Neural progenitor cell (in vitro differentiated cells): Measurements from ENCODE around the gene TMEM233. TPM values are rescaled to one million over a fixed set of nuclear protein-coding genes. Genes with fewer than 3 reads are reported as not detected.

Experiments
- DNase-seq: peaks from one replicate; pipeline ENCODE4 v3.0.0-alpha.2; 2016; ENCODE audit warnings: low spot score
- H2AFZ ChIP-seq: fragments of 200-600 bp; sonication (generic); replicated peaks from 2 replicates; pipeline ENCODE4 v1.6.1; 2016; ENCODE audit warnings: antibody characterized with exemption
- H3F3A ChIP-seq: fragments of 200-600 bp; sonication (generic); 2 replicates; pipeline ENCODE4 v1.6.1; 2016; ENCODE audit warnings: antibody characterized with exemption, low read depth
- H3K27ac ChIP-seq: fragments of 200-600 bp; sonication (generic); 2 replicates; pipeline ENCODE4 v1.5.1; 2016; ENCODE audit warnings: mild to moderate bottlenecking
- H3K27me3 ChIP-seq: fragments of 200-600 bp; sonication (generic); 2 replicates; pipeline ENCODE4 v1.6.1; 2016; ENCODE audit warnings: mild to moderate bottlenecking, moderate library complexity
- H3K36me3 ChIP-seq: fragments of 200-600 bp; sonication (generic); 2 replicates; pipeline ENCODE4 v1.5.1; 2016
- H3K4me1 ChIP-seq: fragments of 200-600 bp; sonication (generic); 2 replicates; pipeline ENCODE4 v1.6.1; 2016; ENCODE audit warnings: mixed run types
- H3K4me2 ChIP-seq: fragments of 200-600 bp; sonication (generic); 2 replicates; pipeline ENCODE4 v1.6.1; 2016
- H3K4me3 ChIP-seq: fragments of 200-600 bp; sonication (generic); 2 replicates; pipeline ENCODE4 v1.5.1; 2016
- H3K79me2 ChIP-seq: fragments of 200-600 bp; sonication (generic); 2 replicates; pipeline ENCODE4 v1.6.1; 2016; ENCODE audit warnings: low read depth
- H3K9ac ChIP-seq: fragments of 200-600 bp; sonication (generic); 2 replicates; pipeline ENCODE4 v1.6.1; 2016
- H3K9me3 ChIP-seq: fragments of 200-600 bp; sonication (generic); 2 replicates; pipeline ENCODE4 v1.5.1; 2016; ENCODE audit warnings: low read depth
- H4K20me1 ChIP-seq: fragments of 200-600 bp; sonication (generic); 2 replicates; pipeline ENCODE4 v1.6.1; 2016; ENCODE audit warnings: low read depth
- H3K27ac Mint-ChIP-seq: 3 replicates; pipeline ENCODE4 v1.8.0; 2021; ENCODE audit warnings: mixed read lengths
- H3K27me3 Mint-ChIP-seq: 2 replicates; pipeline ENCODE4 v1.8.0; 2022; ENCODE audit warnings: low read depth, mild to moderate bottlenecking, inconsistent platforms, moderate library complexity, mixed read lengths; ENCODE audit not compliant: insufficient read depth
- H3K36me3 Mint-ChIP-seq: 3 replicates; pipeline ENCODE4 v1.8.0; 2021; ENCODE audit warnings: mixed read lengths
- H3K4me1 Mint-ChIP-seq: 3 replicates; pipeline ENCODE4 v1.8.0; 2021; ENCODE audit warnings: mixed read lengths
- H3K4me3 Mint-ChIP-seq: 3 replicates; pipeline ENCODE4 v1.8.0; 2021; ENCODE audit warnings: mild to moderate bottlenecking, moderate library complexity, mixed read lengths
- H3K9me3 Mint-ChIP-seq: 3 replicates; pipeline ENCODE4 v1.8.0; 2020; ENCODE audit warnings: mixed read lengths
- EZH2 ChIP-seq: fragments of 200-600 bp; sonication (generic); IDR thresholded peaks from 2 replicates; pipeline ENCODE4 v1.6.1; 2017; ENCODE audit warnings: antibody characterized with exemption, mild to moderate bottlenecking, moderate library complexity
- EZH2phosphoT487 ChIP-seq: fragments of 200-600 bp; sonication (generic); IDR thresholded peaks from 2 replicates; pipeline ENCODE4 v1.6.1; 2017; ENCODE audit warnings: antibody characterized with exemption
- total RNA-seq: library from RNA; depleted of rRNA; stranded (reverse); fragments of >200 nt; gene quantifications from 2 replicates; pipeline ENCODE4 v1.2.3, GENCODE V29; 2015; ENCODE audit warnings: low replicate concordance
- TF ChIP-seq, protein P1 (sequence below): fragments of 200-600 bp; sonication (generic); IDR thresholded peaks from 2 replicates; pipeline ENCODE4 v1.5.1; 2017; ENCODE audit warnings: antibody characterized with exemption, mild to moderate bottlenecking

The TMEM233 gene
- total RNA-seq, 1 donor from 2014 or later: not detected

DNA sequence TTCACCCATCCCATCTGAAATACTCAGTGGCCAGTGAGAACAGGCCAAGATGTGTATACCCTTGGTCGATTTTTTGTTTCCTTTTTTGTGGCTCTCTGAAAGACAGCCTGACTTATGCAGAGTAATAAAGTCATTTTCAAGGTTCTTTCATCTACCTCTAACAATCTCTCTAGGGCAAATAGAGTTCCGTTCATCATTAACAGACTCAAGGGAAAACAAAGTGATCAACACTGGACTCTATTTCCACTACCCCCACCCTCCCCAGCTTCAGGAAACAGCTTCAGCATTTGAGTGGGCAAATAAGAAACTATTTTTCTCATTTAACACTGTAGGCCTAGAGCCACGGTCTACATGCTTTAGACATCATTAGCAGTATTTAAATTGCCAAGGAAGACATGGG lies 90.2 kb downstream of the TMEM233 start:
- H2AFZ ChIP-seq: no peak overlapping the region
- peaks cover 19% of the 10 kb centered on the region for H3F3A ChIP-seq
- no peaks in the 10 kb centered on the region for H3K9me3 ChIP-seq
- H3K79me2 ChIP-seq: no peaks in the 10 kb centered on the region
- Mint-ChIP-seq H3K27ac (no peak overlapping the region), H3K4me3 (no peak overlapping the region), H3K9me3 (no peaks in the 10 kb centered on the region), H3K36me3 (peaks cover 29% of the 10 kb centered on the region), H3K27me3 (no peaks in the 10 kb centered on the region), H3K4me1 (peaks cover 4% of the 10 kb centered on the region)
- H3K9ac ChIP-seq: no peak overlapping the region
- H3K36me3 ChIP-seq: no peaks in the 10 kb centered on the region
- no peak for DNase-seq
- no peak overlapping the region for H3K4me3 ChIP-seq
- TF ChIP-seq, protein P1, sequence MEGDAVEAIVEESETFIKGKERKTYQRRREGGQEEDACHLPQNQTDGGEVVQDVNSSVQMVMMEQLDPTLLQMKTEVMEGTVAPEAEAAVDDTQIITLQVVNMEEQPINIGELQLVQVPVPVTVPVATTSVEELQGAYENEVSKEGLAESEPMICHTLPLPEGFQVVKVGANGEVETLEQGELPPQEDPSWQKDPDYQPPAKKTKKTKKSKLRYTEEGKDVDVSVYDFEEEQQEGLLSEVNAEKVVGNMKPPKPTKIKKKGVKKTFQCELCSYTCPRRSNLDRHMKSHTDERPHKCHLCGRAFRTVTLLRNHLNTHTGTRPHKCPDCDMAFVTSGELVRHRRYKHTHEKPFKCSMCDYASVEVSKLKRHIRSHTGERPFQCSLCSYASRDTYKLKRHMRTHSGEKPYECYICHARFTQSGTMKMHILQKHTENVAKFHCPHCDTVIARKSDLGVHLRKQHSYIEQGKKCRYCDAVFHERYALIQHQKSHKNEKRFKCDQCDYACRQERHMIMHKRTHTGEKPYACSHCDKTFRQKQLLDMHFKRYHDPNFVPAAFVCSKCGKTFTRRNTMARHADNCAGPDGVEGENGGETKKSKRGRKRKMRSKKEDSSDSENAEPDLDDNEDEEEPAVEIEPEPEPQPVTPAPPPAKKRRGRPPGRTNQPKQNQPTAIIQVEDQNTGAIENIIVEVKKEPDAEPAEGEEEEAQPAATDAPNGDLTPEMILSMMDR: no peak
- TF ChIP-seq EZH2 (no peak), EZH2phosphoT487 (no peak)
- no peak overlapping the region for H3K4me2 ChIP-seq
- no peak overlapping the region for H3K27ac ChIP-seq
- peaks cover 7% of the 10 kb centered on the region for H4K20me1 ChIP-seq
- peaks cover 8% of the 10 kb centered on the region for H3K4me1 ChIP-seq
- H3K27me3 ChIP-seq: no peaks in the 10 kb centered on the region

DNA sequence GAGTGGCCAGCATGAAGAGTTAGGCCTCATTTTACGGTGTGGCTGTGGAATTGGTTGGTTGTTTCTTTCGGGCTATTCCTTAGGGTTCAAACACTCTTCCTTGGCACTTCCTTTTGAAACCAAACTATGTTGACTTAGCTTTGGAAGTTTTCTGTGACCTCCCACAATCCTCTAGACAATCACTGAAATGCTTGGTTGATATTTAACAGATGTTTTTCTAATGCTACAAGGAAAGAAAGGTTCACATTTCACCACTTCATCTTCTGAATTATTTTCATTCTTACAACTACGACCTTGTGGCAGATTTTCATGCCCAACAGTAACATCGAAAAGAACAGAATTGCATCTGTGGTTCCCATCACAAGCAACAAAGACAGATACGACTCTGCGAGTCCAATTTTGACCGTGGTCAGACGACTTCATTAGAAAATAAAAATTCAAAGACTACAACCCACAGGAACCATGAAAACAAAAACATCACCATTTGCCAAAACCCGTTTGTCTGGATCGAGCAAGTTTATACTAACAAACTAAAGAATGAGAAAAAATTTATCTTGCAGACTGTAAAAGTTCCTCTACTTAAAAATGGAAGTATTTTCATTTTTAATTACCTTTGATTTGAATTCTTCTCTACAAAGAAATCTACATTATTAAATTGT lies 91.3 kb downstream of the TMEM233 start:
- peaks cover 27% of the 10 kb centered on the region for H3K36me3 Mint-ChIP-seq
- TF ChIP-seq EZH2phosphoT487 (no peak), EZH2 (no peak)
- TF ChIP-seq, protein P1: no peak
- DNase-seq: no peak

DNA sequence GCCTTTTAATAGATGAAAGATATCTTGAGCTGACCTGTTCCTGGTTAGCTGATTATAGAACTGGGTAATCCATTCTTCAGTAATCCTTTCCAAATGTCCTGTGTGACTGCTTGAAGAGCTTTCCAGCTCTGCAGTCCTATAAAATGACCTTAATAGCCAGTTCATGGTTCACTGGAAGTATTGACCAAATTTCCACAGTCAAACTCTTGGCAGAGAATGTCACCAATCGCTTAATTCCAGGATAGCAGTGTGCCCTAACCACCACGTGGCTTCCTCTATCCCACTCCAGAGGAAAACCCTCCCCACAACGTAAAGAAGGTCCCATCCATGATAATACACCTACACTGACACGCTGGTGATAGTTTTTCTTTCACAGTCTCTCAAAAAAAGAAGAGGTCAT lies 91.8 kb downstream of the TMEM233 start:
- no peaks in the 10 kb centered on the region for H3K27me3 Mint-ChIP-seq
- H3K4me3 Mint-ChIP-seq: no peak overlapping the region
- Histone ChIP-seq H4K20me1 (no peaks in the 10 kb centered on the region), H2AFZ (no peak overlapping the region), H3K9me3 (no peaks in the 10 kb centered on the region), H3K36me3 (no peaks in the 10 kb centered on the region), H3K4me1 (no peaks in the 10 kb centered on the region), H3K79me2 (no peaks in the 10 kb centered on the region), H3K27ac (no peak overlapping the region), H3K4me2 (no peak overlapping the region), H3K4me3 (no peak overlapping the region), H3K9ac (no peak overlapping the region), H3F3A (peaks cover 12% of the 10 kb centered on the region), H3K27me3 (no peaks in the 10 kb centered on the region)
- no peak overlapping the region for H3K27ac Mint-ChIP-seq
- peaks cover 26% of the 10 kb centered on the region for H3K36me3 Mint-ChIP-seq
- H3K9me3 Mint-ChIP-seq: no peaks in the 10 kb centered on the region
- DNase-seq: no peak
- no peak for TF ChIP-seq EZH2phosphoT487
- no peak for TF ChIP-seq EZH2
- TF ChIP-seq, protein P1: no peak
- H3K4me1 Mint-ChIP-seq: no peaks in the 10 kb centered on the region

More for the DNA sequence above, 91.3 kb downstream of the TMEM233 start:
- Mint-ChIP-seq H3K27ac (no peak overlapping the region), H3K9me3 (no peaks in the 10 kb centered on the region), H3K27me3 (no peaks in the 10 kb centered on the region), H3K4me1 (no peaks in the 10 kb centered on the region), H3K4me3 (no peak overlapping the region)
- no peaks in the 10 kb centered on the region for H3K36me3 ChIP-seq
- H4K20me1 ChIP-seq: no peaks in the 10 kb centered on the region
- no peak overlapping the region for H3K9ac ChIP-seq
- no peaks in the 10 kb centered on the region for H3K4me1 ChIP-seq
- no peak overlapping the region for H3K4me2 ChIP-seq
- no peaks in the 10 kb centered on the region for H3K27me3 ChIP-seq
- H3K79me2 ChIP-seq: no peaks in the 10 kb centered on the region
- no peaks in the 10 kb centered on the region for H3K9me3 ChIP-seq
- no peak overlapping the region for H3K4me3 ChIP-seq
- H3F3A ChIP-seq: peaks cover 12% of the 10 kb centered on the region
- peak overlapping the region; percentile 53 for H3K27ac ChIP-seq
- no peak overlapping the region for H2AFZ ChIP-seq
